ENCODE data around the gene NKPD1. TPM values are rescaled to one million over a fixed set of nuclear protein-coding genes. Genes with fewer than 3 reads are reported as not detected.

The NKPD1 gene
- total and polyA plus RNA-seq, 10 of the 15 experiments (the other 5 are each of a cell fraction or from before 2014, with no cell fraction given): 0.05 to 0.18 (median 0.06) TPM; not detected in 7

DNA sequence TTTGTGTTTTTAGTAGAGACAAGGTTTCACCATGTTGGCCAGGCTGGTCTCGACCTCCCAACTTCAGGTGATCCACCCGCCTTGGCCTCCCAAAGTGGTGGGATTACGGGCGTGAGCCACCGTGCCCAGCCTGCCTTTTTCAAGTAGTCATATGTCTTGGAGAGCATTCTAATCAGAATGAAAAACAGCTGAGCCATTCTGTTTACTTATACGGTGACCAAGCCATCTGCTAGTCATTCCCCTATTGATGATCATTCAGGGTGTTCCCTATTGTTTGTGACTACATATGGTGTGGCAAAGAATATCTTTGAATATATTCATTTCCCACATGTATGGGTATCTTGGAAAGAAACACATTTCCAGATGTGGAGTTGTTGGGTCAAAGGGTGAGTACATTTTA, 35.0 kb upstream of the NKPD1 start (continued):
- TF ChIP-seq, protein P1, sequence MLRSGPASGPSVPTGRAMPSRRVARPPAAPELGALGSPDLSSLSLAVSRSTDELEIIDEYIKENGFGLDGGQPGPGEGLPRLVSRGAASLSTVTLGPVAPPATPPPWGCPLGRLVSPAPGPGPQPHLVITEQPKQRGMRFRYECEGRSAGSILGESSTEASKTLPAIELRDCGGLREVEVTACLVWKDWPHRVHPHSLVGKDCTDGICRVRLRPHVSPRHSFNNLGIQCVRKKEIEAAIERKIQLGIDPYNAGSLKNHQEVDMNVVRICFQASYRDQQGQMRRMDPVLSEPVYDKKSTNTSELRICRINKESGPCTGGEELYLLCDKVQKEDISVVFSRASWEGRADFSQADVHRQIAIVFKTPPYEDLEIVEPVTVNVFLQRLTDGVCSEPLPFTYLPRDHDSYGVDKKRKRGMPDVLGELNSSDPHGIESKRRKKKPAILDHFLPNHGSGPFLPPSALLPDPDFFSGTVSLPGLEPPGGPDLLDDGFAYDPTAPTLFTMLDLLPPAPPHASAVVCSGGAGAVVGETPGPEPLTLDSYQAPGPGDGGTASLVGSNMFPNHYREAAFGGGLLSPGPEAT (IDR thresholded peaks at IDR 0.05; ENCODE audit: low read depth): no peak
- TF ChIP-seq CHD2 (IDR thresholded peaks at IDR 0.05; ENCODE audit: borderline replicate concordance, low read depth, low read length) (no peak), SMAD5 (IDR thresholded peaks at IDR 0.05; ENCODE audit: low read depth) (no peak), YBX1 (IDR thresholded peaks at IDR 0.05) (no peak)

DNA sequence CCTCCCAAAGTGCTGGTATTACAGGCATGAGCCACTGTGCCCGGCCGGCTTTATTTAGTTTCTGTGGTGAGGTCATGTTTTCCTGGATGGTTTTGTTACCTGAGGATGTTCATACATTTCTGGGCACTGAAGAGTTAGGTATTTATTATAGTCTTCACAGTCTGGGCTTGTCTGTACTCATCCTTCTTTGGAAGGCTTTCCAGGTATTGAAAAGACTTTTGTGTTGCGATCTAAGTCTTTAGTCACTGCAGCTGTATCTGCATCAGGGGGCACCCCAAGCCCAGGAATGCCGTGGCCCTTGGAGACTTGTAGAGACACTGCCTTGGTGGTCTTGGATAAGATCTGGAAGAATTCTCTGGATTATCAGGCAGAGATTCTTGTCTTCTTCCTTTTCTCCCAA, 30.6 kb upstream of the NKPD1 start:
- Histone ChIP-seq H3K4me1 (ENCODE audit: control insufficient read depth, insufficient read depth, low read length) (peaks cover 3% of the 10 kb centered on the region; the same call in 1 of the 2 replicates), H3K4me2 (ENCODE audit: control insufficient read depth, insufficient read depth) (no peak overlapping the region), H3K27ac (ENCODE audit: control insufficient read depth, insufficient read depth) (no peak overlapping the region), H4K20me1 (ENCODE audit: control insufficient read depth, insufficient read depth) (no peaks in the 10 kb centered on the region), H3K36me3 (ENCODE audit: control insufficient read depth in 2 of 2, insufficient read depth in 2 of 2, low read length in 1 of 2) (no peaks in the 10 kb centered on the region), H3K79me2 (ENCODE audit: control insufficient read depth, insufficient read depth, low read length) (no peaks in the 10 kb centered on the region), H3K9me3 (replicated peaks; ENCODE audit: control insufficient read depth, insufficient read depth, low read length) (no peaks in the 10 kb centered on the region), H3K4me3 (no peak overlapping the region), H2AFZ (ENCODE audit: control insufficient read depth, low read depth, low read length) (no peak overlapping the region), H3K27me3 (replicated peaks in 1 of 2; ENCODE audit: control insufficient read depth in 2 of 2, insufficient read depth in 2 of 2, low read length in 1 of 2) (no peaks in the 10 kb centered on the region), H3K9ac (ENCODE audit: control insufficient read depth, insufficient read depth, low read length) (no peak overlapping the region)
- no peak for FAIRE-seq
- no peak for DNase-seq (ENCODE audit: low read depth, low spot score)
- CTCF ChIA-PET: no interaction called here
- intact Hi-C loops (cut with micrococcal nuclease; ENCODE audit: unreplicated experiment): no loop called here
- TF ChIP-seq MTA2 (IDR thresholded peaks at IDR 0.05; ENCODE audit: low read depth): no peak
- TF ChIP-seq CBX3 (IDR thresholded peaks at IDR 0.05; ENCODE audit: borderline replicate concordance, low read depth): no peak
- no peak for TF ChIP-seq NFXL1 (IDR thresholded peaks at IDR 0.05; ENCODE audit: borderline replicate concordance)
- TF ChIP-seq ZNF24 (IDR thresholded peaks at IDR 0.05): no peak
- TF ChIP-seq FOXM1 (IDR thresholded peaks at IDR 0.05; ENCODE audit: low read depth, low read length): no peak
- BruUV-seq (replicated peaks): no TSS peak
- POLR2A ChIA-PET: no interaction called here
- in situ Hi-C loops (cut with MboI): no loop called here
- SMC1A ChIA-PET (ENCODE audit: uncharacterized antibody, unreplicated experiment): no interaction called here
- no peak for ATAC-seq
- RAD21 ChIA-PET (ENCODE audit: unreplicated experiment): interaction anchor here (0.6 kb wide), 1 partner anchor 400 kb away, joined by 3 read pairs; no protein-coding TSS in a partner anchor
- 83% methylated on average over 4 of the region's 4 CpGs for WGBS (ENCODE audit: insufficient coverage, insufficient replicate concordance, low lambda C conversion rate, missing lambda C conversion rate)
